Lower leg skin (tissue), 3 donors: ENCODE measurements around the gene NLGN4Y.

ENCODE experiments used
- CTCF ChIP-seq, 3 donors: fragments of 450-650 bp; IDR thresholded peaks; one replicate each; pipeline ENCODE4 v1.5.1; 2016; ENCODE audit warnings: antibody characterized with exemption in 3 of 3, mild to moderate bottlenecking in 3 of 3, moderate library complexity in 2 of 3
- POLR2A ChIP-seq, 2 donors: fragments of 450-650 bp; IDR thresholded peaks; one replicate each; pipeline ENCODE4 v1.6.1; 2016 to 2017; ENCODE audit warnings: antibody characterized with exemption in 2 of 2, mild to moderate bottlenecking in 1 of 2, moderate library complexity in 1 of 2

- no peak for TF ChIP-seq CTCF (IDR thresholded peaks at IDR 0.05)
- no peak for TF ChIP-seq POLR2A (IDR thresholded peaks at IDR 0.05)
These were observed 154.9 kb downstream of the NLGN4Y start for GRCh38 chrY:14679181-14679580.
